G401 (cell line): Measurements from ENCODE around the gene TRA2A. TPM values are rescaled to one million over a fixed set of nuclear protein-coding genes. Genes with fewer than 3 reads are reported as not detected.

ENCODE experiments used
- DNase-seq: peaks from one replicate; pipeline ENCODE4 v3.0.0-alpha.2; 2015; ENCODE audit warnings: low spot score
- in situ Hi-C: cut with HindIII; loops from 2 replicates; pipeline ENCODE4 v1.10.0; 2016; ENCODE audit warnings: low sequenced_read_pairs, mixed read lengths
- total RNA-seq: library from RNA; depleted of rRNA; stranded (reverse); fragments of >200 nt; shearing (Covaris generic); gene quantifications from 2 replicates; pipeline ENCODE4 v1.2.3, GENCODE V29; 2014

TRA2A gene
- total RNA-seq, 1 experiment from 2014 or later: 17.0 TPM

DNA sequence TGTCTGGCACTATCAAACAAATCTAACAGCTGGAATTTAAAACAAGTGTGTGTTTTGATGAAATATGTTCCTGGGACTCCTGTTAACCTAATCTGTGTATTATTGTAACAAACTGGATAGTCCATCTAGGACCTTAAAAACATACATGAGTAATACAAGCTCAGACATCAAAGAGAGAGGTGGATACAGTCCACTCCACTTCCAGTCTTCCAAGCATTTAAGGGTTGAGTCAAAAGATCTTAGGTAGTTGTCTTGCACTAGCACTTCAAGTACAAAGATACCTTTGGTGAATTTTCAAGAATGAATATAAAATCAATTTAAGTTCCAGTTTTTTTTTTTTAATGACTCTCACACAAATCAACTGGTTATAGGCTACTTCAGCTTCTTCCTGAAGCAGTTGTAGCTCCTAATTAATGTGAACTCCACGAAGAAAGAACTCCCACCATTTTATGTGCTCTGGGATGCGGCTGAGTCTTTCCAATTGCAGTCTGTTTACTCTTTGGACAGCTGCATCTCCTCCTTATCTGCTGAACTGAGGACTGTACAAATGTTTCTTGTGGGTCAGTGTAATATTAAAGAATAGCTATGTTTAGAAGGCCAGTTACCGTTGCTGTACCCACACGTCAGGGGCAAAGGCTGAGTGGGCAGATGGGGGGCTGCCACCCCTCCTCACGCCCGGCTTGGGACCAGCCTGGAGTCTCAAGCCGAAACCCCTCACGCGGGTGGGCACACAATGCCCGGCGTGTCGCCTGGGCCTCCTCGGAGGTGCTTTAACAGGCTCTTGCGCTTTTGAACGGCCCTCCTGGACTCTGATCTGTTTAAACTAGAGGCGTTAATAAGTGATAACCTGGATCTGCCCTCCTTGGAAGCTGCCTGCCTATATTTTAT lies 58.6 kb downstream of the TRA2A start:
- in situ Hi-C loops: no loop called here
- DNase-seq: no peak

DNA sequence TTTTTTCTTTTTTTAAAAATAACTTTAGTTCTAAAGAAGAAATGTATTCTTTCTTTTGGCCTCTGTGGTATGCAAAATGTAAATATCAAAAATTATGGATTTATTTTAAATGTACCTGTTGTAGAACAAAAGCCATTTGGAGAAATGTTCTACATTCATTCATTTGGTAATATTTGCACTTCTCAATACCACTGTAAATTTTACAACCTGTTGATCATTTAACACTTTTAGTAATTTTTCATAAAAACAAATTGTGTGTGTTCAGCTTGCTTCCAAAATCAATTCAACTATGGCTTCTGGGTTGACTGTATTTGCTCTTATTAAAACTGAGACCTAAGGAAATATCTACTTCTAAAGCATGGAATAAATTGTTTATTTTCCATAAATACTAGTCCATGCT lies 59.2 kb downstream of the TRA2A start:
- in situ Hi-C loops: no loop called here
- DNase-seq: no peak

DNA sequence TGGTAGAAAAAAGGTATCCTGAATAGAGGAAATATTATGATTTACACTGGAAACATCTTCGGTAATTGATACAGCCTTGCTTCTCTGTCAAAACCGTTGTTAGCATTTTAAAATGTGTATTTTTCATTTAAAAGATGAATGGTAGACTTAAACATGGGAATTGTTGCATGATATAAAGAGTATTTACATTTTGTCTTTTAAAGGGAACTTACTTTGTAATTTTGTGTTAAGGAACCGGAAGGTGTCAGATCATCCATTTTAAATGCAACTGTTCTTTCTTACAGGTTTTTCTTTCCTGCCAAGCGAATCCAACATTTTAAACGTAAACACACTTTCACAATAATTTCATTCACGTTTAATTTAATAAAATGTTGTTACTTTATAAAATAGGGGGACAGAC lies 59.7 kb downstream of the TRA2A start:
- no peak for DNase-seq
- in situ Hi-C loops: no loop called here

DNA sequence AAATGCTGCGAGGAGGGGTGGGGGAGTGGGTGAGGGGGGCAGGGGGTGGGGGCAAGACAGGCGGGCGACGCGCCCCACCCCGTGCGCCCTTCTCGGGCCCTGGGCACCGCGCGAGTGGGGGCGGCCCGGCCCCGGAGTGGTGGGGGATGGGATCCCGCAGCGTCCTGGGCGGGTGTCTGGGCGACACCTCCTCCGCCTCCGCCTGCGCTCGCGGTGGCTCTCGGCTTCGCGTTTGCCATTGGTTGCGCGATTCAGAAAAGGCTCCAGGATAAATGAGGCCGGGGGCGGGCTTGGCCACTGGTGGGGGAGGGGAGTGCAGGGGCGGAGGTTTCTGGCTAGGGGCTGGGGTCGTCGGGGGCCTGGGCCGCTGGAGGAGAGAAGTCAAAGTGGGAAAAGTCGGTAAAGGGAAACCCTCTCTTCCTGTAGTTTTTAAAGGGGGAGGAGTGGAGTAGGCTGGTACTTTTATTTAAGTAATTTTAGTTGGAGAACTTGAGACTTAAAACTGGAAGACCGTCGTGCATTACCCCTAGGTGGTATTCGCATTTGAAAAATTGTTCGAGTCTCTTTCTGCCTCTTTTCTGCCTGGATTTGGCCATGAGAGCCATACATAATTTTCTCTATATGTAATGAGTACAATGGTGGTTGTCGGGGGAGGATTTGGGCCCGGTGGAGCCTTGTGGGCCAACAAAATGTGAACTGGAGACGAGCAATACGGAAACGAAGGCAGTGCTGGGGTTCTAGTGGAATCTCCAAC lies 60.5 kb downstream of the TRA2A start:
- in situ Hi-C loops: no loop called here
- DNase-seq: peak; percentile 50

DNA sequence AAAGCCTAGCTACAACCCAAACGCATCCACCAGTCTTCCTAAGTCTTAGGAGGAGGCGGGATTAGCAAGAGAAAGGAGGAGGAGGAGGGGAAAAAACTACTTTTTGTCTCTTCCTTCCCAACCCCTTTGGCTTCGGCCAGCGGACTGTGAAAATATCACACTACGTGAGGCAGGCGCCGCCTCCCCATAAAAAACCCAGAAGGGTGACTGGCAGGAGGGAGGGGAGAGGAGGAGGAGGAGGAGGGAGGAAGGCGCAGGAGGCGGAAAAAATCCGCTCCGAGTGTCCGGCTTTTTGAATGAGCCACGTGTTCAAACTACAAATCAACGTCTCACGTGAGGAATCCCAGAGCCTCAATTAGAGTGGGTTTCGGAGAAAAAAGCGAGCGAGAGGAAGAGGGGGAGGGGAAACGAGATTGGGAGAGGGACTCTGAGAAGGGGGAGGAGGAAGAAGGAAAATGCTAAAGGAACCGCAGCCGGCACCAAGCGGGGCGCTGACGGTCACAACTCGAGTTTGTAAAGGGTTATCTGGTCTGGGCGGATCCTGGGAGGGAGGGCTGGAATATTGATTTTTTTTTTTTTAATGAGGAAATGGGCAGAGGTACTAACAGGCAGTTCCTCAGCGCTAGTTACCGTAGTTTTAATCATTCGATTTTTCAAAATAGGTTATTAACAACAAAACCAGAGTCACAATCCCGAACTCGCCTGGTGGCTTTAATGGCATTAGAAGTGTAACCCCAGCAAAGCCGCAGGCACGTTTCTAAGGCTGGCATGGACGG lies 61.3 kb downstream of the TRA2A start, which contains the start of gene IGF2BP3:
Gene IGF2BP3 (minus strand): TSS at position 162 of the 776 bp plus-strand sequence. CDS start 381 bp downstream, outside the sequence.
- DNase-seq: peak; percentile 79
- in situ Hi-C loops: no loop called here

DNA sequence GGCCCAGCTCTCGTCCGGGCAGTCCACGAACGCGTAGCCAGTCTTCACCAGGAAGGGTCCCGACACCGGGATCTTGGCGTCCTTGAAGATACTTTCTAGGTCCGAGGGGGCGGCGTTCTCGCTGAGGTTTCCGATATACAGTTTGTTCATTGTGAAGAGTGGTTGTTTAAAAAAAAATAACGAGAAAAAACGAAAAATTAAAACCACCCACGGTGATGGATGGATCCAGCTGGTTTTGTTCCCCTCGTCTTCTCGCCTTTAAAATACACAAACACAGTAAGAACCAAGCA lies 61.9 kb downstream of the TRA2A start:
- DNase-seq: no peak
- in situ Hi-C loops: no loop called here

DNA sequence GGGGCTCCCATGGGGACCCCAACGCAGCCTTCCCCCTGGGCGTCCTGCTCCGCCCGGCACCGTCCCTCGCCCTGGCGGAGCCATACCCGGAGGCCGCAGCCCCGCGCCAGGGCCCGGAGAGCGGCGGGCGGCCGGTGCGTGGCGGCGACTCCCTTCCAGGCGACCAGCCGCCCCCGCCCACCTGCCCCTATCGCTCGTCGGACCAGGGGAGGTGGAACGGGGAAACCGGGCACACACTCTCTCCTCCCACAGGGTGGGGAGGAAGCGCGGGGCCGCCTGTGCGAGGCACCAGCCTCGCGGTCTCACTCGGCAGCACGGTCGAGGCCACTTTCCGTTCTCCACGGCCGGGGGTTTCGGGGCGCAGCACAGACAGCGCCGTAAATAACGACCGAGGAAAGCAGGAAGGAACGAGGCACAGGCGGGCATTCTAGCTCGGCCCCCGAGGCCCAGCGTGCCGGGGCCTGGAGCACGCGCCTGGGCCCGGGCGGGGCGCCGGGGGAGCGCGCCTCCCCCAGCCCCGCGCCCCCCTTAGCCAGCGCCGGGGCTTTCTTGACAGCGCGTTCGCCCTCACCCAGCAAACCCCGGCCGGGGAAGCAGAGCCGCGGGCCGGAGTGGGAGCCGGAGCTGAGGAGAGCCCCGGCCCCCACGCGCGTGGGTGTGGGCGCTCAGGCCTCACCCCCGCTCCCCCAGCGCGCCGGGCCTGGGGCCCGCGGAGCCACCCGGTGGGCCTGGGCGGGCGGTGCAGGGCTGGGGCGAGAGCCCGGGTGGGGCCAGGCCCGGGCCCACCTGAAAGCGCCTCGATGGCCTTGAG lies 62.4 kb downstream of the TRA2A start:
- no peak for DNase-seq
- in situ Hi-C loops: no loop called here

DNA sequence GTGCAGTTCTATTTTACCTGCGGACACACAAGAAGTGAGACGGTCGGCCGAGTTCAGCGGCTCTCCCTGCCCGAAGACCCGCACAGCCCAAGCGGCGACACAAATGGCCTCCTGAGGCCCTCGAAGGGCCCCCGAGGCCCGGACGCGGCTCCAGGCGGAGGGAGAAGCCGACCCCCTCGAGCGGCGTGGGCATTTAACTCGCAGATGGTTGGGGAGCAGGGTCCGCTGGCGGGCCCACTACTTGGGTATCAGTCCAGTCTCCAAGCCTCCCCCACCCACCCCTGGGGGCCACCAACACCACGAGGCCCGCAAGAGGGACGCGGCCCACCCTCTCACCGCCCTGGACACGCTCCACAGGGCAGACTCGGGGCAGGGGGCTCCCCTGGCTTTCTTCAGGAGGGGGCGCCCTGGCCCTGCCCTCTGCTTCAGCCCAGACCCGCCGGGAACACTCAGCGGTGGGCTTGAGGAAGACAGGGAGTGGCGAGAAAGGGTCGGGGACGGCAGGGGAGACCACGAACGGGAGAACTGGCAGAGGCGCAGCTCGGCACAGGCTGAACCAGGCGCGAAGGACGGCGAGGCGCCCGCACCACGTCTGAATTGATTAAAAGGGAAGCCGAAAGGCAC lies 63.1 kb downstream of the TRA2A start:
- in situ Hi-C loops: no loop called here
- no peak for DNase-seq

DNA sequence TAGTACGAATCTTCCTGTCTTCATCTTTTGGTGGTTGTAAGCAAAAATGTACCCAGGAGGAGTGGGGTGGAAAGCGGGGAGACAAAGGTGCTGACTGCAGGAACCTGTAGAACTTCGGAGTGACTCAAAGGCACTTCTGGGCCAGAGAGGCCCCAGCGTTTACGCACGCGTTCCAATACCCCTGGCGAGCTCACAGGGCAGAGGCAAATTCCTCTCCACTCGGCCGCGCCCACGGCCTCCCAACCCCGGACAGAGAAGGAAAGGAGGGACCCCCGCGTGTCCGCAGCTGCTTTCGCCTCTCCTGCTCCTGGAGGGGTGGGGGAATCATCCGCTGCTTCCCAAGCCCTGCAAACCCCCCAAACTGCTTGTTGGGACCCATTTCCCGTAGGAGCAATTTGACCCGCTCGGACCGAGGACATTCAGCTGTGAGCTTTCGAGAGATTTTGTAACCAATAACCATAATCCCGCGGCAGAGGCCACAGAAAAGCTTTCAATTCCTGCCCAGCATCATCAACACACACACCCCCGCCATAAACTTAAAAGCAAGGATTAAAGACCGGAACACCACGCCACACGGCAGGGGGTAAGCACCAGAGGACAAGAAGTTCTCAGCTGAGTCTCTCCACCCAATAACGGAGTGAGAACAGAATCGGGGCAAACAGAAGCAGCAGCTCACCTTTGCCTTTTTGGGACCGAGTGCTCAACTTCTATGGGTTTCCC lies 63.8 kb downstream of the TRA2A start:
- peak; percentile 15 for DNase-seq

DNA sequence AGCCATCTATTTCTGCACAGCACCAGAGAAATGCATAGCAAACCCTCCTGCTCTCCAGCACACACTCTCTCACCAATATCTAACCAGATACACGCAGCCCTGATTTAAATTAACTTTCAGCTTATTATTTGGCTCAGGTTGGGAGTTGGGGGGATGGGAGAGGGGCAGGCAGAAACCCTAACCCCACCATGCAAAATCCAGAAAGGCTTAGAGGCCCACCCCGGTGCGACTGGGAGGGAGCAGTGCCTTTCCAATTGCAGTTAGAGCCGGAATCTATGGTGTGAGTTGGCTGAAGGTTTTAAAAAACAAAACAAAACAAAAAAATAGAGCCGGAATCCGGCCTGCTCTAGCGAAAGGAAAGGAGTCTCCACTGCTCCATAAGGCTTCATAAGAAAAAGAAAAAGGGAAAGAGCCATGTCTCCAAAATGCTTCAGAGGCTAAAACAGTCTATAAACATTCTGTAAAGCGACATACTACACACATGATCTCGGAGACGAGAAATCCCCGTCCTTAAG lies 64.4 kb downstream of the TRA2A start:
- in situ Hi-C loops: no loop called here
- peak; percentile 12 for DNase-seq

More for the DNA sequence above, 63.8 kb downstream of the TRA2A start:
- in situ Hi-C loops: no loop called here

DNA sequence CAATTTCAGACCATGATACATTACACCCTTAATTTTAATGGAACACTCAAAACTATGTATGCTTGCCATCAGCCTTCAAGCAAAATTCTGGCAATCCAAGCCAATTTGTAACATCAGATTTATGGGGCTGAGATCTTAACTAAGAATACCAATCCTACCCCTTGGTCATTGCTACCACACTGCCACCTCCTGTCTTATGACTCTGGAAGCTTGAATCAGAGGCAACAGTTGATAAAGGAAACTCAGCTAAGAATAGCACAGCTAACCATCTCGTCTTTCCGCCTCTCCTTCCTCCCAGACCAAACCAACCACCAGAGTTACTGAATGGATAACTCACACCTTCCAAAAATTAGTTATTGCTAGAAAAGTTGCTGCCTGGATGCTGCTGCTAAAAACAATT lies 68.9 kb downstream of the TRA2A start:
- in situ Hi-C loops: no loop called here
- DNase-seq: no peak

DNA sequence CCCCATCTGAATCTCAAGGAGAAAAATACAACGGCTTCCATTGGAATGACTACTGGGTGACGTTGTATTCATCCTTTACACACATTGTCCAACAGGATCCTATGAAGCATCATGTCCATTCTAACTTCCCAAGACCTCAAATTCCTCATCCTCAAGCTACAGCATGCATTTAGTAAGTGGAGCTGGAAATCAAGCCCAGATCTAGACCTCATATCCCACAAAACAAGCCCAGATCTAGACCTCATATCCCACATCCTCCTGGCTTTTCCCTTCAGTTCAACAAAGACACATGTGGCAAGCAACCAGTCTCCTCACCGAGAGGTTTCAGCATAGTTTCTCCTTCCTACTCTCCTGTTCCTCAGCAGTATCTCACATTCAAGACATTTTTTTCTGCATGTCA lies 73.7 kb downstream of the TRA2A start:
- in situ Hi-C loops: no loop called here

DNA sequence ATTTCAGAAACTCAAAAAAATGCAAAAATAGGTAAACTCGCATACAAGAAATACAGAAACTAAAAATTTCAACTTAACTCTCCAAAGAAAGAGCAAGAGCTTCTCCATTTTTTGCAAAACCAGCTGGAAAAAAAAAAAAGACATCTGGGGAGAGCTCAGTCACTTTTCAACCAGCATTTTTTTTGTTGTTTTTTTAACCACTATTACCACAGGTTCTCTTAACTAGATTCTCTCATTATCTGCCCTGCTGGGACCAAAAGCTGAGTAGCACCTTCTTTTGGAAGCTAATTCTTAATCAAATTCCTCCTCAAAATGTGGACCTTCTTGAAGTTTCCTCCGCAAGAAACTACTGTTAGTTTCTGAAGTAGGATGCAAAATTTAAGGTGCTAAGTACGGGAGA lies 75.7 kb downstream of the TRA2A start:
- DNase-seq: no peak
- in situ Hi-C loops: no loop called here

More for the DNA sequence above, 73.7 kb downstream of the TRA2A start:
- no peak for DNase-seq

DNA sequence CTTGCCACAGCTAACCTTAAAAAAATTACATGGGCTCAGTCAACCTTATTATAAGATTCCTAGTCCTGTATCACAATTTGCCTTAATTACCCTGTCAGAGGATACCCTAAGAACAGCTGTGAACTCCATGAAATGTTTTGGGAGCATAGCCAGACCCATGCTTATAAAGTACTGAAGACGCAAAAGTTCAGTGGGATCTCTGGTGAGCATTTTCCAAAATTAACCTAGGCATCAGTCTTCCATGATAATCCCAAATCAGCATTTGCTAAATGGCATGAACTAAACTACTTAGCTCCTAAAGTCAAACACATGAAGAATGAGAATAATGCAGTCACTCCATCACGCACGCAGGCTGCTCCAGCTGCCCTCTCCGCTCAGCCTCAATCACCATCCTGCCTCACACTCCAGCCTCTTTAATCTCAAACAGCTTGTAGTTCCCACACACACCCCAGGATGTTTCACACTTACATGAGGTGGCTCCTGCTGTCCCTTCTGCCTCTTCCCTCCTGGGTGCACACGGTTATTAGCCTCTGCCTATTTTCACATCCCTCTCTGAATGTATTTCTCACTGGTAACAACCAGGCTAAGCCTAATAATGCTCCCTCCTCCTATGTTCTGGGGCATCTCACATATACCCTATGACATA lies 76.8 kb downstream of the TRA2A start:
- DNase-seq: no peak
- in situ Hi-C loops: no loop called here
